ENCODE results near the gene RALGPS1.
A peak's percentile ranks its signal among the peaks of the same experiment; 100 is the strongest.

The RALGPS1 gene

DNA sequence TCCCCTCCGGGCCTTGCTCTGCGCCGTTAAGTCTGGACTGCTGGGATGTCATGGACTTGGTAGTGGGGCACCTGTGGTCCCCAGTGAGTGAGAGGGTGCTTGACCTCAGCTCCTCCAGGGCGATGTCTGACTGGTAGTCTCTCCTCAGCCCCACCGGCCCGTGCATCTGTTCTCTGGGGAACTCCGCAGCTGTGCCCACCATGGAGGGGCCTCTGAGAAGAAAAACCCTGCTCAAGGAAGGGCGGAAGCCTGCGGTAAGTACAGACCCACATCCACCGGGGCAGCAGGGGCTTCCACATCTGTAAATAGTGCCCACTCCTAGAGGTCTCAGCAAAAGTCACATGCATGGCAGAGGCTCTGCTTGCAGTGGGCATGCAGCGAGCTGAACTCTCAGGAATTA lies 297.4 kb downstream of the RALGPS1 start:
- H3K27me3 Mint-ChIP-seq (ENCODE audit: low read depth, poor library complexity) = peaks cover 30% of the 10 kb centered on the region
- peaks cover 32% of the 10 kb centered on the region for H3K4me1 Mint-ChIP-seq
- DNase-seq = no peak
- no peak overlapping the region for H3K4me3 Mint-ChIP-seq
- H3K36me3 Mint-ChIP-seq (ENCODE audit: low read depth) = no peaks in the 10 kb centered on the region
- no peaks in the 10 kb centered on the region for H3K9me3 Mint-ChIP-seq
- TF ChIP-seq, protein P1, sequence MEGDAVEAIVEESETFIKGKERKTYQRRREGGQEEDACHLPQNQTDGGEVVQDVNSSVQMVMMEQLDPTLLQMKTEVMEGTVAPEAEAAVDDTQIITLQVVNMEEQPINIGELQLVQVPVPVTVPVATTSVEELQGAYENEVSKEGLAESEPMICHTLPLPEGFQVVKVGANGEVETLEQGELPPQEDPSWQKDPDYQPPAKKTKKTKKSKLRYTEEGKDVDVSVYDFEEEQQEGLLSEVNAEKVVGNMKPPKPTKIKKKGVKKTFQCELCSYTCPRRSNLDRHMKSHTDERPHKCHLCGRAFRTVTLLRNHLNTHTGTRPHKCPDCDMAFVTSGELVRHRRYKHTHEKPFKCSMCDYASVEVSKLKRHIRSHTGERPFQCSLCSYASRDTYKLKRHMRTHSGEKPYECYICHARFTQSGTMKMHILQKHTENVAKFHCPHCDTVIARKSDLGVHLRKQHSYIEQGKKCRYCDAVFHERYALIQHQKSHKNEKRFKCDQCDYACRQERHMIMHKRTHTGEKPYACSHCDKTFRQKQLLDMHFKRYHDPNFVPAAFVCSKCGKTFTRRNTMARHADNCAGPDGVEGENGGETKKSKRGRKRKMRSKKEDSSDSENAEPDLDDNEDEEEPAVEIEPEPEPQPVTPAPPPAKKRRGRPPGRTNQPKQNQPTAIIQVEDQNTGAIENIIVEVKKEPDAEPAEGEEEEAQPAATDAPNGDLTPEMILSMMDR (IDR thresholded peaks at IDR 0.05) = no peak
- no peak overlapping the region for H3K27ac Mint-ChIP-seq

DNA sequence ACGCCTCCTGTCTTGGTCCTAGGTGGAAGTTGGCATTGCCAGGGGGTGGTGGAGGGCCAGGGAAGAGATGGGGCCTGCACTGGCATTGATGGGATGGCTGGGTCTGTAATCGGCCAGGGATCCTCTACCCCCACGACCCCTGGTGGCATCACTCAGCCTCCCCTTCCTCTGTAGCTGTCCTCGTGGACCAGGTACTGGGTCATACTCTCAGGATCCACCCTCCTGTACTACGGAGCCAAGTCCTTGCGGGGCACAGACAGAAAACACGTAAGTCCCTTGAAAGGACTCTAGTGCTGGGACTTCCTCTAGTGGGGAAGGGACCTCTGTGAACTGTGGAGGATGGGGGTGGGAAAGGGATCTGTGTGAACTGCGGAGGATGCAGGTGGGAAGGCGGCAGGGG lies 297.9 kb downstream of the RALGPS1 start:
- peaks cover 32% of the 10 kb centered on the region for H3K4me1 Mint-ChIP-seq
- H3K4me3 Mint-ChIP-seq = no peak overlapping the region
- H3K9me3 Mint-ChIP-seq = no peaks in the 10 kb centered on the region
- H3K36me3 Mint-ChIP-seq (ENCODE audit: low read depth) = no peaks in the 10 kb centered on the region
- peaks cover 26% of the 10 kb centered on the region for H3K27me3 Mint-ChIP-seq (ENCODE audit: low read depth, poor library complexity)
- no peak for DNase-seq
- no peak overlapping the region for H3K27ac Mint-ChIP-seq
- TF ChIP-seq, protein P1 (IDR thresholded peaks at IDR 0.05) = no peak

DNA sequence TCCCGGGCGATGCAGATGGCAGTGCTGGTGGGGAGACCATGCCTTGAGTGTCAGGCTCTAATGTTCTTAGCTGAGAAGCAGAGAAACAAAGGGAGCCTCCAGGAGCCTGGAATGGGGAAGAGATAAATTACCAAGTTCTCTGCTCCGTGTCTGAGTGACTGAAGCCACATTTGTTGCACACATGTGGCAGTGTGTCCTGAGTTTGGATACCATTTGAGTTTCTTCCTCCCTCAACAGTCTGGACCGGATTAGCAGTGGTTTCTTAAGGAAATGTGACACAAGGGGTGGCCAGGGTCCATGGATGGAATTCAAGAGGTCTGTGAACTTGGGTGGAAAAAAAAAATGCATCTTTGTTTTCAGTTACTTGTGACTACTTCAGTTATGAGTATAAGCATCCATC lies 299.3 kb downstream of the RALGPS1 start:
- TF ChIP-seq, protein P1 (IDR thresholded peaks at IDR 0.05) = no peak
- H3K4me3 Mint-ChIP-seq = no peak overlapping the region
- no peaks in the 10 kb centered on the region for H3K36me3 Mint-ChIP-seq (ENCODE audit: low read depth)
- DNase-seq = no peak
- H3K27ac Mint-ChIP-seq = no peak overlapping the region
- peaks cover 32% of the 10 kb centered on the region for H3K4me1 Mint-ChIP-seq
- peaks cover 31% of the 10 kb centered on the region for H3K27me3 Mint-ChIP-seq (ENCODE audit: low read depth, poor library complexity)
- no peaks in the 10 kb centered on the region for H3K9me3 Mint-ChIP-seq

DNA sequence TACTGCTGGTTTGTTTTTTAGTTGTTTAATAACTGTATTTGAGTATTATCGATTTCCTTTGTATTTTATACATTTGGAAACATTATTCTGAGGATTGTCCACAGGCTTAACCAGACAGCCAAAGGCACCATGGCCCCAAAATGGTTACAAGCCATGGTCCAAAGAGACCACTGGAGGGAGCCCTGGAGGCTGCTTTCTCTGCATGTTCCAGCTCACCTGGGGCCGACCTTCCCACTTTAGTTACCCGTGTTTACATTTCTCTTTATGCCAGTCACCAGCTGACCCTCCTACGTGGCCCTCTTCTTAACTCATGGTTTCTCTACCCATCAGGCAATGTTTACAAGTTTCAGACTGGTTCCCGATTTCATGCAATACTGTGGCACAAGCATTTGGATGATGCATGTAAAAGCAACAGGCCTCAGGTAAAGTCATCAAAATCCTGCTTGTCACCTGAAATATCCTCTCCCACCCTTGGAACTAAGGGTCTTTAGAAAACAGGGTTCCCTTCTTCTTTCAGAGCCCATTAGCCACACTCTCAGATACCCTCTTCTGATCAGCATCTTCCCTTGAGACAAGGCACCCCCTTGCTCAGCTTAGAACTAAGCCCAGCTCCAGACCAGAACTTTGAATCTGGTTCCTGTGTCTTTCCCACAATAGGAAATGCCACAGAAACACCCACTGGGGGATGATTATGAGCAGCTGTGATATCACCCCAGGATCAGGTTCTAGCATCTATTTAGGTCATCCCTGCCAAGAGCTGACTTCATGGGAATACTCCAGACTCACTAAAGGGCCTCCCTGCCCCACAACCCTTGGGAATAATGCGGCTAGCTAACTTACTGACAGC lies 300.1 kb downstream of the RALGPS1 start:
- H3K27me3 Mint-ChIP-seq (ENCODE audit: low read depth, poor library complexity) = peaks cover 34% of the 10 kb centered on the region
- H3K36me3 Mint-ChIP-seq (ENCODE audit: low read depth) = no peaks in the 10 kb centered on the region
- no peak overlapping the region for H3K4me3 Mint-ChIP-seq
- no peak overlapping the region for H3K27ac Mint-ChIP-seq
- peaks cover 36% of the 10 kb centered on the region for H3K4me1 Mint-ChIP-seq
- TF ChIP-seq, protein P1 (IDR thresholded peaks at IDR 0.05) = peak; percentile 86
- no peaks in the 10 kb centered on the region for H3K9me3 Mint-ChIP-seq
- DNase-seq = peak; percentile 69

DNA sequence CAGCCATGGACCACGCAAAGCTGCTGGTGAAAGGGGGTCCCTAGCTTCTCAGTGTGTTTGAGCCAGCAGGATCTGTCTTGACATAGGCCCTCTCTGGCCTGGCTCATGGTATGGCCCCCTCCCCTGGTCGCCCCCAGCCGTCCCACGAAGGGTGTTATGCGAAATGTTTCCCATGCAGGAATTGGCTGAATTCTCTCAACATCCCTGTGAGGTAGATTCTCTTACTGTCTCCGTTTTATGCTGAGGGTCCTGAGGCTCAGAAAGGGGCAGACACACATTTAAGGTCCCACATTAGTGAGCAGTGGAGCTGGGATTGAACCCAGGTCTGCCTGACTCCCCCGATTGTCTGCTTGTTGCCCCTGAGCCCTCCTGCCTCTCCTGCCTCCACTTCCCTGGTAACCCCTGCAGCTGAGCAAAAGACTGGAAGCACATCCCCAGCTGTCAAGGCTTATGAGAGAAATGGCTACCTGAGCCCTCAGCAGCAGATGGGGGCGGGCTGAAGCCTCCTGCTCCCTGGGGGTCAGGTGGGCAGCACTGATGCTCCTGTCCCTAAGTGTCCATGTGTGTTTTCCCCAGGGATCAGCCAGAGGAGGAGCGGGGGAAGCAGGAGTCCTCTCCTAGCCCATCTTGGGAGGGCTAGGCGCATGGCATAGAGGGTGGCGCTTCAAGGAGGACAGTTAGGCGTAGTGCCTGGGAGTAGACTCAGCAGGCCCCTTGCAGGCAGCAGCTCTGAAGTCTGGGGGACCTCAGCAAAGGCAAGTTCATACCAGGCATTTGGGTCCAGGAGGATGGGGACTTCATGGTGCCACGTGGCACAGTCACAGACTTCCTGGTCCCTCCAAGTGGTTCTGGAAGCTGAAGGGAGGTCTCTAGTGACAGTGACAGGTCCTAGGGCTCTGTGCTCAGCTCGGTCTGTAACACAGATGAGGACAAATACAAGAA lies 301.0 kb downstream of the RALGPS1 start:
- TF ChIP-seq, protein P1 (IDR thresholded peaks at IDR 0.05) = no peak
- Mint-ChIP-seq H3K9me3 (no peaks in the 10 kb centered on the region), H3K4me3 (no peak overlapping the region), H3K36me3 (ENCODE audit: low read depth) (no peaks in the 10 kb centered on the region), H3K27ac (no peak overlapping the region), H3K4me1 (peaks cover 31% of the 10 kb centered on the region), H3K27me3 (ENCODE audit: low read depth, poor library complexity) (peaks cover 34% of the 10 kb centered on the region)
- DNase-seq = no peak

Measured in nephron progenitor cell (in vitro differentiated cells).